Uterus (tissue), 4 donors: ENCODE measurements around the gene LRRC74A. TPM values are rescaled to one million over a fixed set of nuclear protein-coding genes. Genes with fewer than 3 reads are reported as not detected.
A peak's percentile ranks its signal among the peaks of the same experiment; 100 is the strongest.
"Not testable (repeated sequence)": the region's sequence is repeated elsewhere in the genome, so short reads cannot be mapped to it uniquely, and the experiment has no call there.

ENCODE experiments used
- DNase-seq, 2 donors: peaks; one replicate each; pipeline ENCODE4 v3.0.0-alpha.2; 2019 to 2020
- H3K27ac ChIP-seq, 2 donors: fragments of 200-600 bp; sonication (generic); 1 replicate in 1 of 2; 2 replicates in 1 of 2; pipeline ENCODE4 v1.5.1; 2016 to 2018
- H3K27me3 ChIP-seq, 2 donors: fragments of 200-600 bp; sonication (generic); one replicate each; pipeline ENCODE4 v1.5.1; 2018 to 2019; ENCODE audit warnings: control low read depth in 1 of 2
- H3K36me3 ChIP-seq, 2 donors: fragments of 200-600 bp; sonication (generic); one replicate each; pipeline ENCODE4 v1.5.1; 2019; ENCODE audit warnings: control low read depth in 1 of 2
- H3K4me1 ChIP-seq, 2 donors: fragments of 200-600 bp; sonication (generic); one replicate each; pipeline ENCODE4 v1.5.1; 2018 to 2019; ENCODE audit warnings: control low read depth in 1 of 2
- H3K4me3 ChIP-seq, 2 donors: fragments of 200-600 bp; sonication (generic); 1 replicate in 1 of 2; 2 replicates in 1 of 2; pipeline ENCODE4 v1.5.1; 2018 to 2019; ENCODE audit warnings: mild to moderate bottlenecking in 1 of 2
- H3K9me3 ChIP-seq, 2 donors: fragments of 200-600 bp; sonication (generic); one replicate each; pipeline ENCODE4 v1.5.1; 2019; ENCODE audit warnings: control low read depth in 1 of 2
- CTCF ChIP-seq, 4 experiments: fragments of 200-600 bp in 2 of 4; fragments of 450-650 bp in 2 of 4; sonication (generic) in 2 of 4; IDR thresholded peaks; one replicate each; pipeline ENCODE4 v1.5.1; 2016 to 2019; ENCODE audit warnings: antibody characterized with exemption in 4 of 4, mild to moderate bottlenecking in 2 of 4, moderate library complexity in 1 of 4
- POLR2A ChIP-seq, 2 donors: fragments of 450-650 bp; IDR thresholded peaks; one replicate each; pipeline ENCODE4 v1.6.1; 2016; ENCODE audit warnings: antibody characterized with exemption in 2 of 2, mild to moderate bottlenecking in 1 of 2, moderate library complexity in 1 of 2
- intact Hi-C: fragments of 100-400 bp; cut with DNase I; formaldehyde crosslinking; loops from one replicate; pipeline ENCODE4 v1.15.1; 2023; ENCODE audit warnings: low total_unique reads
- total RNA-seq, 4 donors: library from RNA; depleted of rRNA in 3 of 4; stranded (reverse); fragments of >200 nt in 3 of 4; gene quantifications; one replicate each; pipeline versions ENCODE4 v1.1.0 to v1.2.4, GENCODE V29; 2014 to 2023
- donor health status: DM: yes; HTN: yes; CAD: no.

Gene LRRC74A
- total RNA-seq, 4 donors from 2014 or later: not detected

GRCh38 chr14:76909266-76909665, 83.1 kb downstream of the LRRC74A start:
- peaks cover 0 to 13% of the 10 kb centered on the region in 2 donors for H3K4me1 ChIP-seq
- no peaks in the 10 kb centered on the region for H3K9me3 ChIP-seq
- intact Hi-C loops: no loop called here

GRCh38 chr14:76910371-76910890, 84.2 kb downstream of the LRRC74A start:
- no peak overlapping the region for H3K27ac ChIP-seq
- DNase-seq: no peak
- H3K9me3 ChIP-seq: no peaks in the 10 kb centered on the region
- TF ChIP-seq POLR2A (IDR thresholded peaks at IDR 0.05) (no peak), CTCF (IDR thresholded peaks at IDR 0.05) (no peak)
- peaks cover 0 to 2% of the 10 kb centered on the region in 2 donors for H3K4me1 ChIP-seq
- no peaks in the 10 kb centered on the region for H3K27me3 ChIP-seq
- intact Hi-C loops: loop anchor here (5.0 kb wide), 1 partner anchor 147 kb away; no protein-coding TSS in a partner anchor
- H3K4me3 ChIP-seq: no peak overlapping the region
- H3K36me3 ChIP-seq: no peaks in the 10 kb centered on the region

More at GRCh38 chr14:76909266-76909665, 83.1 kb downstream of the LRRC74A start:
- Histone ChIP-seq H3K27me3 (no peaks in the 10 kb centered on the region), H3K36me3 (no peaks in the 10 kb centered on the region), H3K27ac (no peak overlapping the region), H3K4me3 (no peak overlapping the region)
- TF ChIP-seq POLR2A (IDR thresholded peaks at IDR 0.05) (no peak), CTCF (IDR thresholded peaks at IDR 0.05) (no peak)
- DNase-seq: no peak

- TF ChIP-seq POLR2A (IDR thresholded peaks at IDR 0.05): no peak
- no peak for TF ChIP-seq CTCF (IDR thresholded peaks at IDR 0.05)
- Histone ChIP-seq H3K4me1 (no peaks in the 10 kb centered on the region), H3K9me3 (no peaks in the 10 kb centered on the region), H3K27ac (no peak overlapping the region), H3K27me3 (no peaks in the 10 kb centered on the region), H3K4me3 (no peak overlapping the region), H3K36me3 (no peaks in the 10 kb centered on the region)
- no peak for DNase-seq
- intact Hi-C loops: loop anchor here (5.0 kb wide), 1 partner anchor 146 kb away; no protein-coding TSS in a partner anchor
These were observed 85.3 kb downstream of the LRRC74A start for GRCh38 chr14:76911473-76911872.

- H3K27ac ChIP-seq, H3K27me3 ChIP-seq, DNase-seq, H3K4me3 ChIP-seq, H3K9me3 ChIP-seq, H3K36me3 ChIP-seq: not testable (repeated sequence)
- H3K4me1 ChIP-seq: peaks cover 17 to 19% of the 10 kb centered on the region in 2 donors
- intact Hi-C loops: loop anchor here (5.0 kb wide), 1 partner anchor 143 kb away; no protein-coding TSS in a partner anchor
These were observed 88.4 kb downstream of the LRRC74A start for GRCh38 chr14:76914533-76915081.

GRCh38 chr14:76916040-76916715, 90.0 kb downstream of the LRRC74A start:
- TF ChIP-seq CTCF (IDR thresholded peaks at IDR 0.05) (no peak), POLR2A (IDR thresholded peaks at IDR 0.05) (no peak)
- Histone ChIP-seq H3K4me3 (no peak overlapping the region), H3K36me3 (no peaks in the 10 kb centered on the region), H3K4me1 (peaks cover 21 to 32% of the 10 kb centered on the region in 2 donors), H3K27me3 (no peaks in the 10 kb centered on the region), H3K27ac (peak overlapping the region; percentile 13 to 83), H3K9me3 (no peaks in the 10 kb centered on the region)
- no peak for DNase-seq
- intact Hi-C loops: no loop called here
